ENCODE data around the gene CKS1B. TPM values are rescaled to one million over a fixed set of nuclear protein-coding genes. Genes with fewer than 3 reads are reported as not detected.
A peak's percentile ranks its signal among the peaks of the same experiment; 100 is the strongest.

Gene CKS1B
- total and polyA plus RNA-seq, 9 of the 15 experiments (the other 6 are each of a cell fraction or from before 2014, with no cell fraction given) = 215 to 1,103 (median 460) TPM

DNA sequence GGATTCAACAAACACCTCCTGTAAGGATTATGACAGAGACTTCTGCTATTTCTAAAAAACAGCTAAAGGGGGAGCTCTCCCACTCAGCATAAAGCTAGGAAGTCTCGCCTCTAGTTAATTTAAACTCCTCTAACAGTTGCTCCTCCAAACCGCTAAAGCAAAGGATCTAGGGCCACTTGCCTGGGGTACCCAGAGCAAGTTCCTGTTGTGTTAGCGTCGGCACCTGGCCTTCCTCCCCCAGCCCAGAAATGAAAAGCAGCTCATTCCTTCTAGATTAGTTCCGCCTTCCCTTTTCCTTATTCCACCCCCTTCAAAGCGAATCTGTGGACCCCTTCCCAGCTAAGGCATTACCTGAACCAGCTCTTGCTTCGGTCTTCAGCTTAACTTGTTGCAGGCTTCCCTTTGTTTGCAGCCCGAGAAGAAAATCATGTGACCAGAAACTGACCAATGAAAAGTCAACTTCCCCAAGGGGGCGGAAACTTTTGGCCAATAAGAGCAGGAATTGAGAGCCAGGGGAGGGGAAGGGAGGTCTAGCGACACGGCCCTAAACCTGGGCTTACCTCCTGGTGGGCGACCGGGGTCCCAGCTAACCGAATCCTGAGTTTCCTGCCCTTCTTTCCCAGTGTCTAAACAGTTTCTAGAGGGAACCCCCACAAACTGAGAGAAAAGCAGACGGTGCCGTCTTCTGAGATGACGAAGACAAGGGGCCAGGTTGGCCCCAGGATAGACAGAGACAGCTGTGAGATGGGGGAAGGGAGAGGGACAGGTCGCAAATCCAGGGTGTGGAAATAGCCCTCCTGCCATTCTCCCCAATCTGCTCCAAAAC, 18.6 kb upstream of the CKS1B start, which contains the start of gene PBXIP1 (continued):
- TF ChIP-seq TSHZ1 (CRISPR knock-in tag; IDR thresholded peaks at IDR 0.05) = no peak
- TF ChIP-seq GABPB2 (CRISPR knock-in tag; conservative IDR thresholded peaks at IDR 0.05) = no peak
- no peak for TF ChIP-seq HDAC3 (IDR thresholded peaks at IDR 0.05; ENCODE audit: borderline replicate concordance, partially characterized antibody)
- TF ChIP-seq, protein P1, sequence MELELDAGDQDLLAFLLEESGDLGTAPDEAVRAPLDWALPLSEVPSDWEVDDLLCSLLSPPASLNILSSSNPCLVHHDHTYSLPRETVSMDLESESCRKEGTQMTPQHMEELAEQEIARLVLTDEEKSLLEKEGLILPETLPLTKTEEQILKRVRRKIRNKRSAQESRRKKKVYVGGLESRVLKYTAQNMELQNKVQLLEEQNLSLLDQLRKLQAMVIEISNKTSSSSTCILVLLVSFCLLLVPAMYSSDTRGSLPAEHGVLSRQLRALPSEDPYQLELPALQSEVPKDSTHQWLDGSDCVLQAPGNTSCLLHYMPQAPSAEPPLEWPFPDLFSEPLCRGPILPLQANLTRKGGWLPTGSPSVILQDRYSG (tag; conservative IDR thresholded peaks at IDR 0.05; ENCODE audit: low read depth) = no peak
- no peak for TF ChIP-seq ZBTB43 (CRISPR knock-in tag; IDR thresholded peaks at IDR 0.05)
- TF ChIP-seq, protein P2, sequence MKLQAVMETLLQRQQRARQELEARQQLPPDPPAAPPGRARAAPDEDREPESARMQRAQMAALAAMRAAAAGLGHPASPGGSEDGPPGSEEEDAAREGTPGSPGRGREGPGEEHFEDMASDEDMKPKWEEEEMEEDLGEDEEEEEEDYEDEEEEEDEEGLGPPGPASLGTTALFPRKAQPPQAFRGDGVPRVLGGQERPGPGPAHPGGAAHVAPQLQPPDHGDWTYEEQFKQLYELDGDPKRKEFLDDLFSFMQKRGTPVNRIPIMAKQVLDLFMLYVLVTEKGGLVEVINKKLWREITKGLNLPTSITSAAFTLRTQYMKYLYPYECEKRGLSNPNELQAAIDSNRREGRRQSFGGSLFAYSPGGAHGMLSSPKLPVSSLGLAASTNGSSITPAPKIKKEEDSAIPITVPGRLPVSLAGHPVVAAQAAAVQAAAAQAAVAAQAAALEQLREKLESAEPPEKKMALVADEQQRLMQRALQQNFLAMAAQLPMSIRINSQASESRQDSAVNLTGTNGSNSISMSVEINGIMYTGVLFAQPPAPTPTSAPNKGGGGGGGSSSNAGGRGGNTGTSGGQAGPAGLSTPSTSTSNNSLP (IDR thresholded peaks at IDR 0.05; ENCODE audit: borderline replicate concordance, low read depth, low read length) = no peak
- TF ChIP-seq POLR2B (IDR thresholded peaks at IDR 0.05; ENCODE audit: low read depth, partially characterized antibody) = no peak
- TF ChIP-seq NELFE (IDR thresholded peaks at IDR 0.05; ENCODE audit: insufficient read depth, insufficient read length) = no peak
- TF ChIP-seq L3MBTL2 (IDR thresholded peaks at IDR 0.05) = 0 out of 2 replicates have a peak, but pooled peaks have one; percentile 40
- no peak for TF ChIP-seq PURB (CRISPR knock-in tag; IDR thresholded peaks at IDR 0.05; ENCODE audit: low read depth)
- TF ChIP-seq ZNF695 (CRISPR knock-in tag; IDR thresholded peaks at IDR 0.05) = no peak
- peak; percentile 42; the same call in 1 of the 2 replicates for TF ChIP-seq PHF8 (IDR thresholded peaks at IDR 0.05; ENCODE audit: borderline replicate concordance, low read length)
- peak; percentile 20 for TF ChIP-seq SAP30 (IDR thresholded peaks at IDR 0.05; ENCODE audit: borderline replicate concordance, insufficient read depth, low read depth, low read length, poor library complexity, severe bottlenecking)
- peak; percentile 22 for TF ChIP-seq RBBP5 (IDR thresholded peaks at IDR 0.05; ENCODE audit: borderline replicate concordance, insufficient read depth, low read length, poor library complexity, severe bottlenecking)
- TF ChIP-seq ZNF124 (CRISPR knock-in tag; IDR thresholded peaks at IDR 0.05) = no peak
- peak; percentile 76 for TF ChIP-seq RBM25 (IDR thresholded peaks at IDR 0.05; ENCODE audit: low read depth, low read length, severe bottlenecking)
